ENCODE measurements around the gene GABPB1. TPM values are rescaled to one million over a fixed set of nuclear protein-coding genes. Genes with fewer than 3 reads are reported as not detected.

The GABPB1 gene
- total and polyA plus RNA-seq, 7 donors: 5.4 to 17.5 (median 11.4) TPM

DNA sequence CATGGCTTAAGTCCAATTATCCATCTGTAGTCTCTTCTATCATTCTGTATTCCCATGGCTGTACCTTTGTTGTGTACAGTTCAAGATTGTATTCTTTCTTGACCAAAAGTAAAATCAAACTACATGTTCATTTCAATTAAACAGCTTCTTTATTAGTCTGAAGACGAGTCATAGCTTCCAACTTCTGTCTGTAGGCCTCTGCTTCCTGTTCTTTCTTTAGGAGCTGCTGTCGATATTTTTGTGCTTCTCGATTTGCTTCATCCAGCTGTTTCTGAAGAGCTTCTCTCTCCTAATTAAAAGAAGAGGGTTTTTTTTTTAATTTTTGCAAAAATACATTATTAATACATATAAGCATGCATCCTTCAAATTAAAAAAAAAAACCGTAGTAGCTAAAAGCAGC, 76.5 kb downstream of the GABPB1 start:
- WGBS, 2 donors: 76 to 88% methylated on average over 4 of the region's 4 CpGs
- H3K36me3 ChIP-seq: peaks cover 0 to 7% (median 0%) of the 10 kb centered on the region in 4 donors
- H3K27ac ChIP-seq: no peak overlapping the region
- no peak for DNase-seq
- no peaks in the 10 kb centered on the region for H3K9me3 ChIP-seq
- intact Hi-C loops (cut with DNase I): no loop called here
- no peak overlapping the region for H3K4me3 ChIP-seq
- H3K4me1 ChIP-seq: no peaks in the 10 kb centered on the region
- no peaks in the 10 kb centered on the region for H3K27me3 ChIP-seq
- TF ChIP-seq EP300 (IDR thresholded peaks at IDR 0.05) (no peak), POLR2AphosphoS5 (IDR thresholded peaks at IDR 0.05) (no peak), POLR2A (IDR thresholded peaks at IDR 0.05) (no peak)
- TF ChIP-seq, protein P1, sequence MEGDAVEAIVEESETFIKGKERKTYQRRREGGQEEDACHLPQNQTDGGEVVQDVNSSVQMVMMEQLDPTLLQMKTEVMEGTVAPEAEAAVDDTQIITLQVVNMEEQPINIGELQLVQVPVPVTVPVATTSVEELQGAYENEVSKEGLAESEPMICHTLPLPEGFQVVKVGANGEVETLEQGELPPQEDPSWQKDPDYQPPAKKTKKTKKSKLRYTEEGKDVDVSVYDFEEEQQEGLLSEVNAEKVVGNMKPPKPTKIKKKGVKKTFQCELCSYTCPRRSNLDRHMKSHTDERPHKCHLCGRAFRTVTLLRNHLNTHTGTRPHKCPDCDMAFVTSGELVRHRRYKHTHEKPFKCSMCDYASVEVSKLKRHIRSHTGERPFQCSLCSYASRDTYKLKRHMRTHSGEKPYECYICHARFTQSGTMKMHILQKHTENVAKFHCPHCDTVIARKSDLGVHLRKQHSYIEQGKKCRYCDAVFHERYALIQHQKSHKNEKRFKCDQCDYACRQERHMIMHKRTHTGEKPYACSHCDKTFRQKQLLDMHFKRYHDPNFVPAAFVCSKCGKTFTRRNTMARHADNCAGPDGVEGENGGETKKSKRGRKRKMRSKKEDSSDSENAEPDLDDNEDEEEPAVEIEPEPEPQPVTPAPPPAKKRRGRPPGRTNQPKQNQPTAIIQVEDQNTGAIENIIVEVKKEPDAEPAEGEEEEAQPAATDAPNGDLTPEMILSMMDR (IDR thresholded peaks at IDR 0.05): no peak

- Histone ChIP-seq H3K36me3 (peaks cover 0 to 7% (median 0%) of the 10 kb centered on the region in 4 donors), H3K4me3 (no peak overlapping the region), H3K27ac (no peak overlapping the region), H3K4me1 (no peaks in the 10 kb centered on the region), H3K9me3 (no peaks in the 10 kb centered on the region), H3K27me3 (no peaks in the 10 kb centered on the region)
- no peak for DNase-seq
- 88 to 96% methylated on average over 1 of the region's 1 CpG for WGBS, 2 donors
- intact Hi-C loops (cut with DNase I): no loop called here
- no peak for TF ChIP-seq POLR2AphosphoS5 (IDR thresholded peaks at IDR 0.05)
- no peak for TF ChIP-seq EP300 (IDR thresholded peaks at IDR 0.05)
- TF ChIP-seq, protein P1 (IDR thresholded peaks at IDR 0.05): no peak
- no peak for TF ChIP-seq POLR2A (IDR thresholded peaks at IDR 0.05)
These were observed 77.6 kb downstream of the GABPB1 start for GRCh38 chr15:50277370-50277769.

DNA sequence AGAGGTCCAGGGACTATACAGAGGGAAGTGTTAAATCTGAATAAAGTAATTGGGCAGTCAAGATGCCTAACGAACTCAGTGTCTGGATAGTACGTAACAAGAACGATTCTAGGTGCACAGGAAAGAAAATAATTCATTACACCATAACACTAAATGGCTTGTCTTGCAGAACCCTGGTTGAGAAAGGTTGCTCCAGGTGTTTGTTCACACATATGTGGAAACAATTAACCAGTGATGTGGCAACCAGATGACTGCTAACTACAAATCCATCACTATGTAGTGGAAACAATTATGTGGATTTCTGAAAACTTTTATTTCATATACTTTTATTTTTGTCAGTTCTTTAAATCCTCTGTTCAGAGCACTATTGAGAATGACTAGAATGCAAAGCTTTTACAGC, 79.1 kb downstream of the GABPB1 start:
- TF ChIP-seq POLR2A (IDR thresholded peaks at IDR 0.05) (no peak), POLR2AphosphoS5 (IDR thresholded peaks at IDR 0.05) (no peak), EP300 (IDR thresholded peaks at IDR 0.05) (no peak)
- TF ChIP-seq, protein P1 (IDR thresholded peaks at IDR 0.05): no peak
- peaks cover 0 to 7% (median 0%) of the 10 kb centered on the region in 4 donors for H3K36me3 ChIP-seq
- WGBS, 2 donors: 77 to 83% methylated on average over 3 of the region's 3 CpGs
- H3K27ac ChIP-seq: no peak overlapping the region
- H3K4me1 ChIP-seq: no peaks in the 10 kb centered on the region
- H3K4me3 ChIP-seq: no peak overlapping the region
- no peak for DNase-seq
- no peaks in the 10 kb centered on the region for H3K27me3 ChIP-seq
- H3K9me3 ChIP-seq: no peaks in the 10 kb centered on the region
- intact Hi-C loops (cut with DNase I): no loop called here

GRCh38 chr15:50275091-50275490, 79.9 kb downstream of the GABPB1 start:
- Histone ChIP-seq H3K9me3 (no peaks in the 10 kb centered on the region), H3K4me1 (no peaks in the 10 kb centered on the region), H3K27ac (no peak overlapping the region), H3K36me3 (peaks cover 0 to 7% (median 0%) of the 10 kb centered on the region in 4 donors), H3K27me3 (no peaks in the 10 kb centered on the region), H3K4me3 (no peak overlapping the region)
- no peak for TF ChIP-seq POLR2AphosphoS5 (IDR thresholded peaks at IDR 0.05)
- no peak for TF ChIP-seq EP300 (IDR thresholded peaks at IDR 0.05)
- TF ChIP-seq, protein P1 (IDR thresholded peaks at IDR 0.05): no peak
- TF ChIP-seq POLR2A (IDR thresholded peaks at IDR 0.05): no peak
- DNase-seq: no peak
- intact Hi-C loops (cut with DNase I): no loop called here
- 55 to 60% methylated on average over 2 of the region's 2 CpGs for WGBS, 2 donors

DNA sequence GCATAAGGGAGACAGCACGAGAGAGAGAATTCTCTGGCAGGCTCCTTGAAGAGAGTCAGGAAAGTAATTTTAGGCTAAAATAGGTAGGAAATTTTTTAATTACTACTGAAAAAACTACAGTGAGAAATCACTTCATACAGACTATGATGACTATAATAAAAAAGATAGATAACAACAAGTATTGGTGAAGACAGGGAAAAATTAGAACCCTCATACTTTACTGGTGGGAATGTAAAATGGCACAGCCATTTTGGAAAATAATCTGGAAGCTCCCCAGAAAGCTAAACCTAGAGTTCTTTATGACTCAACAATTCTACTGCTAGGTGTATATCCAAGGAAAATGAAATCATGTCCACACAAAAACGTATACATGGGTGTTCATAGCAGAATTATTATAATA, 87.4 kb downstream of the GABPB1 start:
- no peaks in the 10 kb centered on the region for H3K27me3 ChIP-seq
- WGBS, 2 donors: 81 to 83% methylated on average over 2 of the region's 2 CpGs
- H3K9me3 ChIP-seq: no peaks in the 10 kb centered on the region
- TF ChIP-seq, protein P1 (IDR thresholded peaks at IDR 0.05): no peak
- TF ChIP-seq EP300 (IDR thresholded peaks at IDR 0.05) (no peak), POLR2AphosphoS5 (IDR thresholded peaks at IDR 0.05) (no peak), POLR2A (IDR thresholded peaks at IDR 0.05) (no peak)
- no peaks in the 10 kb centered on the region for H3K4me1 ChIP-seq
- DNase-seq: no peak
- intact Hi-C loops (cut with DNase I): no loop called here
- H3K27ac ChIP-seq: no peak overlapping the region
- no peak overlapping the region for H3K4me3 ChIP-seq
- H3K36me3 ChIP-seq: no peaks in the 10 kb centered on the region
